ENCODE data around the gene CLIC3.

CLIC3 gene

GRCh38 chr9:136951541-136952320 is 44.6 kb downstream of the CLIC3 start, which contains the start of gene LCN12:
Gene LCN12, plus strand, starts transcription at chr9:136952273. Its CDS starts 55 bp downstream, at chr9:136952328.
- DNase-seq (ENCODE audit: low spot score): no peak

- DNase-seq (ENCODE audit: low spot score): no peak
These were observed 45.6 kb downstream of the CLIC3 start for GRCh38 chr9:136950656-136951276.

GRCh38 chr9:136949817-136950655 is 46.3 kb downstream of the CLIC3 start:
- DNase-seq (ENCODE audit: low spot score): peak; percentile 99

- no peak for DNase-seq (ENCODE audit: low spot score)
These were observed 47.0 kb downstream of the CLIC3 start for GRCh38 chr9:136949239-136949816.

- peak; percentile 64 for DNase-seq (ENCODE audit: low spot score)
These were observed 48.3 kb downstream of the CLIC3 start for GRCh38 chr9:136947955-136948510.

- DNase-seq (ENCODE audit: low spot score): no peak
These were observed 49.1 kb downstream of the CLIC3 start for GRCh38 chr9:136947028-136947891.

- DNase-seq (ENCODE audit: low spot score): no peak
These were observed 49.9 kb downstream of the CLIC3 start for GRCh38 chr9:136946228-136947027.

GRCh38 chr9:136945333-136946227 is 50.8 kb downstream of the CLIC3 start:
- no peak for DNase-seq (ENCODE audit: low spot score)

Measured in AG08396 (cell line).